GM19239 (cell line): ENCODE data around the gene CEPT1.
A peak's percentile ranks its signal among the peaks of the same experiment; 100 is the strongest.

Experiments used
- DNase-seq: peaks from one replicate; pipeline ENCODE4 v3.0.0; 2011; ENCODE audit warnings: low spot score; ENCODE audit not compliant: insufficient read length
- FAIRE-seq: peaks from 2 replicates; lab custom pipeline; 2011; peaks lifted over from hg19 to GRCh38; lab: Jason Lieb, UNC

The CEPT1 gene

DNA sequence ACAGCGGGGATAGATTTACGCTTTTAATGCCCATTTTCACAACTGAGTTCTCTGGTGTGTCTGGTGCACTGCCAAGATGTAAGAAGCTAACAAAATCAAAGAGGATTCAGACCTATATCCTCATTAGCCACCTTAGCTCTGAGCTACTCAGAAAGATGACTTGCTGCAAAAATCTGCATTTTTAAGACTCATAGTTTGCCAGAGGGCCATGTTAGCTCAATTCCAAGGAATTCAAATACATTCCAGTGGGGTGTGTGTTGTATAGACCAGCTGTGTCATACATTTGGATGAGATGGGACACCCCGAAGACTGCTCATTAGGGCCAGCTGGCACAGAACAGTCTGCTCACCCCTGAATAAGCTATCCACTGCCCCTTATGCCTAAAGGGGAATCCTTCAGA is 51.5 kb downstream of the CEPT1 start:
- no peak for FAIRE-seq
- DNase-seq = no peak

GRCh38 chr1:111192074-111192473 is 52.1 kb downstream of the CEPT1 start:
- DNase-seq = no peak
- FAIRE-seq = no peak

GRCh38 chr1:111192658-111193519 is 52.9 kb downstream of the CEPT1 start:
- DNase-seq (no peak), FAIRE-seq (peak; percentile 82)

DNA sequence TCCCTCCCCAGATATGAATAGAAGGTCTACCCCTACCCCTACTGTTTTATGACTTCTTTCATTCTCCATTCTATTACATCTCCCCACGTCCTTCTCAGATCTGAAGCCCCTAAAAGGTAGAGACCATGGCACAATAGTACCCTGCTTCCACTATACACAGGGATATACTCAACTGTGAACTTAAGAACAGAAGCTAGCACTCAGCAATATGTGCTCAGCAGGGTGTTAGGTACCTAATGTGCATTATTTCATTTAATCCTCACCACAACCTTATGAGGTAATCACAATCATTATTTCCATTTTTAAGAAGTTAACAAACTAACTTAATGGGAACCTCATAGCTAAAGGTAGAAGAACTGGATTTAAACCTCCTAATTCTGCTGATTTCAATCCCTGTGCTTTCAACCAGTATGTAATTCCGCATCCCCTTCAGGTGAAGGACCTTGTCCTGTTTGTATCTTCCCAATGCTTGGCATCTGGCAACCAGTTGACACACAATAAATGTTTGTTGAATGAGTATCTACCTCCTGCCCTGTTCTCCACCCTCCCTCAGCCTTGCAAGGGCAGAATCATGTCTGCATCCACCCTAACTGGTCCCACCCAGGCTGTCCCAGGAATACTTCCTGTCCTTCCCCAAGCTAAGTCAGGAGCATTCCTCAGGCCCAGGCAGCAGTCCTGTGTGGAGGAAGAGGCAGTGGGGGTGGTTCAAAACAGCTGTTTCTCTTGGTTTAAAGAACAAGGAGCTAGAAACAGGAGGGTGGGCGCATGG is 53.9 kb downstream of the CEPT1 start:
- DNase-seq = no peak
- no peak for FAIRE-seq

GRCh38 chr1:111195002-111195684 is 55.1 kb downstream of the CEPT1 start:
- no peak for DNase-seq
- no peak for FAIRE-seq

DNA sequence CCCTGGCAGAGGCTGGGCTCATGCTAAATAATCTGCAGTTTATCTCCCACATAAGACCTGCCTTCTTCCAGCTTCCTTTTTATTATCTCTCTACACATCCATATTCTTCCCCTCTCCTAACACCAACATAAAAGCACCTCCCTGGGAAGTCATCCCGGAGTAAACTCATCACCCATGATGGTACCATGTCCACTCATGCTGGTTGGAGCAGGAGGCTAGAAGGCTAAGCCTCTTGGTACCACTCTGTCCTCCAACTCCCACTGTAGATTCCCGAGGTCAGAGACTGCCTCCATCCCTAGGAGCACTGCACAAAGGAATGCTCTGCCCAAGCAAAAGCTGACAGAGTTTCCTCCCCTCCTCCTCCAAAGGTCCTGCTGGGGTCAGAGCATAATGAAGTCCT is 56.2 kb downstream of the CEPT1 start:
- FAIRE-seq (no peak), DNase-seq (no peak)

DNA sequence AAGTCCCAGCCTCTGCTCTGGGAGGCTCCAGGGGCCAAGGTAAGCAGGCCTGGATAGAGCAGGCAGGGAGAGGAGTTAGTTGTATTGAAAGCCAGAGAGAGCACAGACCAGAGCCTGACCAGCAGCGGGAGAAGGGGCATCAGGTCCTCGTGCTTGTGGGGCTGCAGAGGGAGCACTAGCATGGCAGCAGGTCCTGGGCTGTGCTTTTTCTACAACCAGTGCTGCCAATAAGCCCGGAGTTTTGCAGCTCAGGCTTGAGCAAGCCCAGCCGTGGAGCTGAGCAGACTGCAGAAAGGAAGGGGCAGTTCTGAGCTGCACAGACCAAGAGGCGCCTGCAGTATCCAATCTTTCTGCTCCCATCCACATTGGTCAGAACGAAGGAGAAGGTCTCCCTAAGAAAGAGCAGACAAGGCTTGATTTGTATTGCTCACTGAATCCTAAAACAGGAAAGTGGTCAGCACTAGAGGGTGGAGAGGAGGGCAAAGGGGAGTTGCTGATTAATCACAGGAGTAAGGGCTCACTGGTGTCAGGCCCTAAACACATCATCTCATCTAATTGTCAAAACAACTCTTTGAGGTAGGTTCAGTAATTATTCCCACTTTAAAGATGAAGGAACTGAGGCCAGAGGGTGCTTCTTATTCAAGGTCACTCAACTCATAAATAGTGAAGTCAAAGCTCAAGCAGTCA is 57.7 kb downstream of the CEPT1 start:
- DNase-seq (no peak), FAIRE-seq (peak; percentile 70)

GRCh38 chr1:111198836-111199235 is 58.8 kb downstream of the CEPT1 start:
- FAIRE-seq = no peak
- DNase-seq = no peak

DNA sequence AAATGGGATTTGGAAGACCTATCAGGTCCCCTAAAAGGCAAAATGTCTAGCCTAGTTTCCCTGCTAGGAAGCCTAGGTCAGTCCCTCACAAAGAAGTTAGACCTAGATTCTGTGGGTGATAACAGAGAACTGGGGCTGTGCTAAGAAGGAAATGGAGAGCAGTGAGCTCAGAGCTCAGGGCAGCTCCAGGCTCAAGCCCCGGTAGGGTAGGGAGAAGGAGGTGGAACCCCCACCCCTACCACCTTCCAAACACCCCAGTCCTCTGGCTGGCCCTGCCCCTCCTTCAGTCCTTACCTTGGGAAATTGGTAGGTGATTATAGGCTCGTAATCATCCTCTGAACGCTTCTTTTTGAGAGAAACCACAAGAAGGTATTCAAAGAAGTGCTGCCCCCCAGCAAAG is 59.3 kb downstream of the CEPT1 start:
- no peak for DNase-seq
- FAIRE-seq = peak; percentile 69

DNA sequence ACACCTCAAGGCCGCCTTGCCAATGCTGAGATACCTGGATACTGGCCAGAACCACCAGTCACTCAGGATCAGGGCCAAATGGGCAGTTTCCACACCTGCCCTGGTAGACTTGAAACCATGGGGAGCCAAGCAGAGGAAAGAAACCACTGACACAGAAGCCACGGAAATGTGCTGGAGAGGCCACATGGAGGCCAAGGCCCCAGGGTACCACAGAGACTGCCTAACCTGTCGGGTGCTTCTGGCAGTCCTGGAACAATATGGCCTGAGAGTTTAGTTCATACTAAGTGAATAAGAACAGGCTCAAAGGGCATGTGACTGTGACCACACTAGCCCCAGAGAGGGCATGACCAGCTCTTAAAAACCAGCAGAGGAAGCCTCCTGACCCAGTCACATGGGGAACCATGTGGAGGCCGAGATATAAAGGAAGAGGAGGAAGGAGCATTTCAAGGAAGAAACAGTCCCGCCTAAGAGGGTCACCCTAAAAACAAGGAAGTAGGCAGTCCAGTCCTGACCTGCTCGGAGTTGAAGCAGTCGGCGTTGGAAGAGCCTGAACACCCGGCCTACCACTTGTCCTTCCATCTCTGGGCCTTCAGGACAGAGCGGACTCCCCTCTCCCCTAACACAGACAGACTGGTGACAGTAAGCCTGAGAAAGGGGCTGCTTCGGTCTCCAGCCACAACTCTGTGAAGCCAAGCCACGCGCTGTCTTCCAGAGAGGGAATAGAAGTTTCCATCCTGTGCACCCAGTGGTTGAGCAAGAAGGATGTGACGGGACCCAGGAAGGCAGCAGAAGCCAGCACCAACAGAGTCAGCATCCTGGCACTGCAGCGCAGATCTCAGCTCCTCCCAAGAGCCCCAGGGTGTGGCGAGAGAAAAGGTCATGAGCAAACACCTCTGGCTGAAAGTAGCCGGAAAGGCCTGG is 60.1 kb downstream of the CEPT1 start, which contains the start of gene DENND2D:
DENND2D (minus strand) TSS at position 766 of the 921 bp plus-strand sequence; CDS start at position 579, 187 bp downstream.
- no peak for DNase-seq
- peak; percentile 56 for FAIRE-seq

DNA sequence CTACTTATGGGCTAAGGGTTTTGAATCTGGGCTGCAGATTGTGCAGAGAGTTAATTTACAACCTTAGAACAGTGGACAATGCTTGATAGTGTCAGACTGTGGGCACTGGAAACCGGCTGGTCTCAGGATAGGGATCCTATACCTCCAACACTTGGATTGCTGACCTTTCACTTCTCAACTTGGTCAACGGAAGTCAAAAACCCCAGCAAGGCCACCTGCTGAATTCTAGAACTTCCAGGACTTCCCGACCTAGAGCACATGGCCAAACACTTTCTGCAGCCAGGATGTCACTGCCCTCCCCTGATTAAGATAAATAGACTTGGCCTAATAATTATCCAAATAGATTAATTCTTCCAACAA is 60.8 kb downstream of the CEPT1 start:
- DNase-seq (no peak), FAIRE-seq (peak; percentile 72)

- peak; percentile 77 for FAIRE-seq
- DNase-seq = no peak
These were observed 61.5 kb downstream of the CEPT1 start for GRCh38 chr1:111201275-111202090.

DNA sequence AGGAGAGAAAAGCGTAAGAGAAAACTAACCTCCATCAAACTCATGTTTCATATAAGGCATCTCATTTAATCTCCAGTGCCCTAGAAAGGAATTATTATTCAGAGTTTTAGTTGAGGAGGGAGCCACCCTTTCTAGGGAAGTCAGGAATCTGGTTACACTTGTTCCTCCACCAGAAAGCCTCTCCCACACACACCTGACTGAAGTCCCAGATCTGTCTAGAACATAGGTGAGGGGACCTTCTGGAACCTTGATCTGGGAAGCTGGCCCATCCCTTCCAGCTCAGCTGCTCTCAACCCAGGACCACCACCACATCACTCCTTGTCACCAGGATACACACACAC is 62.3 kb downstream of the CEPT1 start:
- DNase-seq (no peak), FAIRE-seq (no peak)

DNA sequence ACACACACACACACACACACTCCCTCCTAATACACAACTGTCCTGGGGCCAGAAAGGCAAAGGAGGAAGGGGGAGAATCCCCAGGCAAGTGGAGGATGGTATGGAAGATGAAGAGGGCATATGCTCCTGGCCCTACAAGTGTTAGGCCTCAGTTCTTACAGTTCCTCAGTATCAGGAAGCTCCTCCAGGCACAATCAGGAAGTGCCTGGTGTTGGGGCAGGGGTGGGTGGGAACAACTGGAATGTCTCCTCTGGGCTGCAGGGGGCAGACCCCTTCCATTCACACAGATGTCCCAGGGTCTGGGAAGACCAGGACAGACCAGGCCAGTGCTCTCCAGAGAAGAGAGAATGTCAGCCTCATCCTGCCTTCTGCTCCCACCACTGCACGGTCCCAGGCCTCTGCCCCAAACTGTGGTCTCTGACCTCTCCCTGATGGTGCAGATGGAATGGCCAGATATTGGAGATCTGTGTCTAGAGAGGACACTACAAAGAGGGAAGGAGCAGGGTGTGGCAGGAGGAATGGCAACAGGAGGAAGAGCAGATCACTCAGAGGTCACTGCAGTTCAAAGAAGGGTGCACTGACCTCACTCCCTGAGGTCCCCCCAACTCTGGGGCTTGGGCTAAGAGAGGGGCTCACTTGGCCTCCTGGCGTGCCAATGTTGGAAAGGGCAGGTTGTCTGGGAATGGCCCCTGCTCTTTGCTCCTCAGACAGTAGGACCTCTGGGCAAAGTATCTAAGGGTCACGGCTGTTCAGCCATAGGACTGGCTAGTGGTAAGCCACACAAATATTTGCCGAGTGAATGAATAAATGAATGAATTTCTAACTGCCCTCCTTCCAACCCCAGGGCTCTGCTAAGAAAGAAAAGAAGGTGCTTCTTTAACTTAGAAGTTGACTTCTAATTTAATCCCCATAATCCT is 62.9 kb downstream of the CEPT1 start:
- peak; percentile 76 for FAIRE-seq

DNA sequence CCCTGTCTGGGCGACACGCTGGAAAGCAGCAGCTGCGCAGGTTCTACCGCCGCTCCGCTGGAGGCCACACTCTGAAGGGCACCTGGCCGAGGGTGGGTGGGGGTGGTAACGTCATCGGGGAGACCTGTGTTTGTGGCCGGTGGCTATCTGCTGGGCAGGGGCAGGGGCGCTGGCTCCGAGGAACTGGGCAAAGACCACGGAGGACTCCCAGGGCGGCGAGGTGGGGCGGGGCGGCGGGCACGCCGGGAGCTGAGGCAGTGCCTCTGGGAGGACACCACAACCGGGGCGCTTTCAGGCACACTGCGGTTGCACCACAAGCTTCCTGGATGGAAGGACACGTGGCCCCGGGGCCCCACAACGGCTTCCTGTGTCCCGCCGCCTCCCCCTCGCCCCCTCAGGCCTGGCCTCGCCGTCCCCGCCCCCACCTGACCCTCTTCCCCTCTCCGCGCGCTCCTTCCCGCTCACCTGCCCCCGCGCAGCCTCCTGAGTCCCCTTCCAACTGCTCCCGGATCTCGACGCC is 63.7 kb downstream of the CEPT1 start:
- FAIRE-seq = peak; percentile 89
- peak; percentile 64 for DNase-seq

More for the DNA sequence above, 62.9 kb downstream of the CEPT1 start:
- no peak for DNase-seq

DNA sequence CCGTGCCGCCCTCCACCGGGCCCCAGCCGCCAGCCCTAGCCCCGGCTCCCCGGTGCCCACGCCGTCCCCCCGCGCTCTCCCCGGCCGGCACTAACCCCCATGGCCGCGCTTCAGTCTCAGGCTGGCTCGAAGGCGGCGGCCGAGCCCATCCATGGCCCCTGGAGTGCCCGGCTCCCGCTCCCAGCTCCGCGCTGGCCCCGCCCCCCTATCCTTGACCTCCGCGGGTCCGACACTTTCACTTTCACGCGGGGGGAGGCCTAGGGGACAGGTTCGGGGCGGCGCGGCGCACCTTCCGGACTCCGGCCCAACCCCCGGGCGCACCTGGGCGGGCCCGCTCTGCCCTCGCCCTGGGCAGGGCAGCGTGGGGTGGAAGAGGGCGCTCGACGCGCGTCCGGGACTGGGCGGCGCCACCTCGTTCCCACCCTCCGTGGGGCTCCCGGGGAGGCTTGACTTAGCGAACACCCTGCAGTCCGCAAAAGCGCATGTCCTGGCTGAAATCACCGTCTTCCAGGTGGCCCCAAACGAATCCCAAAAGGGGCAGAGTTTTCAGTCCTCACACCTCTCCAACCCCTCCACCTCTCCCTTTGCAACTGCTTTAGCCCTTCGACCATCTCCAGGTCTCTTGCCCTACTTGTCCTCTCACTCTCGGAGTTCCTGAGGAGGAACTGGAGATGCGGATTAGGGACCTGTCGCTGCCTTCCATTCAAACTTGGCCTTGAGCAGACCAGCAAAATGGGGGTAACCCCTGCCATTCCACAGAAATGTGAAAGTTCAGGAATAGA is 64.4 kb downstream of the CEPT1 start:
- DNase-seq = no peak

More for the DNA sequence above, 64.4 kb downstream of the CEPT1 start:
- FAIRE-seq = peak; percentile 21
